ENCODE results near the gene GAS1.

GRCh38 chr9:86990290-86990689, 43.0 kb upstream of the GAS1 start:
- TF ChIP-seq POLR2A (IDR thresholded peaks at IDR 0.05) = no peak
- no peak for TF ChIP-seq POLR2AphosphoS5 (IDR thresholded peaks at IDR 0.05)

Data from spleen (tissue), 3 donors.